Adrenal gland (tissue), 12 donors: ENCODE data around the gene LLGL1. TPM values are rescaled to one million over a fixed set of nuclear protein-coding genes. Genes with fewer than 3 reads are reported as not detected.

Source experiments
- DNase-seq, 7 donors: peaks; one replicate each; pipeline ENCODE4 v3.0.0-alpha.2; 2019 to 2020
- H3K27ac ChIP-seq, 5 donors: fragments of 200-600 bp; sonication (generic) in 4 of 5; 1 replicate in 3 of 5; 2 replicates in 2 of 5; pipeline versions ENCODE4 v1.5.1 to v1.8.0; 2016 to 2020; ENCODE audit warnings: mild to moderate bottlenecking in 1 of 5
- H3K27me3 ChIP-seq: fragments of 200-600 bp; 2 replicates; pipeline ENCODE4 v1.8.0; 2021
- H3K36me3 ChIP-seq, 2 donors: fragments of 200-600 bp; replicated peaks in 1 of 2; 1 replicate in 1 of 2; 2 replicates in 1 of 2; pipeline versions ENCODE4 v1.5.1 to v1.8.0; 2018 to 2022
- H3K4me1 ChIP-seq, 2 donors: fragments of 200-600 bp; replicated peaks in 1 of 2; 1 replicate in 1 of 2; 2 replicates in 1 of 2; pipeline versions ENCODE4 v1.5.1 to v1.8.0; 2018 to 2021
- H3K4me3 ChIP-seq, 4 donors: fragments of 200-600 bp; sonication (generic) in 3 of 4; one replicate each; pipeline ENCODE4 v1.5.1; 2016 to 2018
- H3K9me3 ChIP-seq, 3 donors: fragments of 200-600 bp; sonication (generic) in 1 of 3; replicated peaks in 1 of 3; 1 replicate in 2 of 3; 2 replicates in 1 of 3; pipeline versions ENCODE4 v1.5.1 to v1.8.0; 2016 to 2021
- CTCF ChIP-seq, 6 experiments: fragments of 450-650 bp in 4 of 6; fragments of 200-600 bp in 2 of 6; sonication (generic) in 1 of 6; IDR thresholded peaks; 1 replicate in 5 of 6; 2 replicates in 1 of 6; pipeline versions ENCODE4 v1.5.1 to v1.8.0; 2016 to 2021; ENCODE audit warnings: antibody characterized with exemption in 6 of 6, mild to moderate bottlenecking in 2 of 6, moderate library complexity in 1 of 6
- POLR2A ChIP-seq, 2 donors: fragments of 450-650 bp; IDR thresholded peaks; one replicate each; pipeline ENCODE4 v1.6.1; 2017; ENCODE audit warnings: antibody characterized with exemption in 2 of 2, mild to moderate bottlenecking in 2 of 2, moderate library complexity in 1 of 2
- WGBS, 4 donors: extraction: QIAGEN DNeasy Blood & Tissue Kit in 2 of 4; methylation state at CpG; one replicate each; pipeline versions ENCODE4 v1.1.5 to v1.1.7; 2013 to 2017; 5-methylcytosine and 5-hydroxymethylcytosine counted together
- intact Hi-C, 2 donors: fragments of 100-400 bp; cut with DNase I; formaldehyde crosslinking; loops; one replicate each; pipeline versions ENCODE4 v1.14.1 to v1.15.0; 2022 to 2023
- polyA plus RNA-seq, 3 donors: library from polyadenylated mRNA; stranded (reverse); fragments of 200-250 nt in 2 of 3; fragments of 350-450 nt in 1 of 3; fragmentation: Illumina TruSeq in 1 of 3; extraction: RNeasy Lipid Tissue Mini Kit (QIAGEN cat#74804) in 1 of 3; gene quantifications; one replicate each; pipeline ENCODE4 v1.2.3, GENCODE V29; 2013 to 2014
- total RNA-seq, 9 donors: library from RNA; depleted of rRNA in 4 of 9; stranded (reverse); fragments of >200 nt in 4 of 9; fragments of 120-200 nt in 1 of 9; fragmentation: NEBNext Ultra II Directional in 1 of 9; extraction: Animal tissue kit (Norgen Biotek cat#: 25700) in 1 of 9; gene quantifications; one replicate each; pipeline versions ENCODE4 v1.1.0 to v1.2.4, GENCODE V29; 2013 to 2023
- donor health status: healthy with polysubstance abuse.
- donor health status: Bipolar disorder and iron deficiency.
- donor health status: DM: yes; HTN: yes; CAD: no.
- donor health status: DM: no; HTN: no; CAD: no.
- donor health status: DM: no; HTN: no; CAD: no.
- donor health status: DM: yes; HTN: yes; CAD: no.

The LLGL1 gene
- total and polyA plus RNA-seq, 12 donors = 4.1 to 65.1 (median 36.5) TPM

DNA sequence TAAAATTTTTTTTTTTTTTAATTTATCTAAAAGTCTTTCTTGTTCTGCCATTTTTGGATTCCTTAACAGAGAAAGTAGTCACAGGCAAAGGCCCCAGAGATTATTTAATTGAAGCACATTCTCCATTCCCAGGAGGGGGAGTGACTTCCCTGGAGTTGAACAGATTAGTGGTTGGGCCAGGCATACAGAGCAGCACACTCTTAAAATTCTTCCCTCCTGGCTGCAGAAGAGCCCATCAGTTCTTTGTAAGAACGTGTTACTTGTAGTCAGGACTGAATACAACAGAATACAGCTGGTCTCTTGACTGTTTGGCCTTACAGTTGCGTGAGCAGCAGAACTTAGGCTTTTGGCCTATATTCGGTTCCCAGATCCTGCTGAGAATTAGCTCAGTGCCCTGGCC is 40.0 kb upstream of the LLGL1 start:
- Histone ChIP-seq H3K4me3 (peak overlapping the region in 1 of 4 donors; percentile 85), H3K36me3 (peaks cover 0 to 9% of the 10 kb centered on the region in 2 donors), H3K9me3 (no peaks in the 10 kb centered on the region), H3K27me3 (no peaks in the 10 kb centered on the region), H3K4me1 (peaks cover 59 to 71% of the 10 kb centered on the region in 2 donors), H3K27ac (peak overlapping the region in 4 of 5 donors; percentile 22 to 99 (median 94))
- TF ChIP-seq POLR2A (IDR thresholded peaks at IDR 0.05) = no peak
- no peak for TF ChIP-seq CTCF (IDR thresholded peaks at IDR 0.05)
- WGBS, 4 donors = 0 to 17% (median 11%) methylated on average over 1 to 3 of the region's 3 CpGs
- intact Hi-C loops = loop anchor here in 1 of 2 donors (10.0 kb wide), 1 partner anchor 69 kb away; the partner anchor contains the start of gene FLII
- DNase-seq = peak in 1 of 7 donors; percentile 25

DNA sequence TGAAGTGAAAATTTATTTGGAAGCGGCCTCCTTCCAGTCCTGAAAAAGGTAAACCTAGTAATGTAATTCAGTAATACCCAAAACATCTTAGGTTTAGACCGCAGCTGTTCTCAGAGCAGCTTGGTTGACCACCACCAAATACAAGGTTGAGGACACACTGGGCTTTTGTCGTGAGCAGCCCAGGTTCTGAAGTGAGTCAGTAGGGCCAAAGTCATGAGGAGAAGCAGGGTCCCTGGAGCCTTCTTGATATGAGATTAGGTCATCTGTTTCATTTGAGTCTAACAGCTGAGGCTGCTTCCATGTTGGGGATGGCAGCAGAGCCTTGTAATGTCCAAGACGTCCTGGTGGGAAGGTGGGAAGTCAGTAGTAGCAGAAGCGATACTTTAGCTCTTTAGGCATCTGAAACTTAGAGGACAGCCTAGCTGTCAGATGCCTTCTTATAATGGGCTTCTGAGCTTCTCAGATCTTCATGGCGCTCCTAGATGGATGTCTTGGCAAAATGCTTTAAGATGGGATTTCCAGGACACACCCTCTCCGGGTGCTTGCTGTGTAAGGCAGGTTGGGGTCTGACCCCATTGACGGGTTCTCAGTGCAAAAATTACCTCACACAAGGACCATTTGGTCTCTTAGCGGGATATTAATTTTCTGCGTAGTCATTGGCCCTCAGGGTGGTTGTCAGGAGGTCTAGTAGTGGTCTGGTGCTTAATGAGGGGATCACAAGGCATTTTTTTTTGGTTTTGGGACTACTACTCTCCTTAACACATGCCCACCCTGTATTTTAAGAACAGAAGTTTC is 39.4 kb upstream of the LLGL1 start:
- peak overlapping the region in 4 of 5 donors; percentile 22 to 99 (median 94) for H3K27ac ChIP-seq
- no peaks in the 10 kb centered on the region for H3K27me3 ChIP-seq
- intact Hi-C loops = loop anchor here in 1 of 2 donors (10.0 kb wide), 1 partner anchor 69 kb away; the partner anchor contains the start of gene FLII
- WGBS, 4 donors = 57 to 65% (median 61%) methylated on average over 10 of the region's 10 CpGs
- peak overlapping the region in 1 of 4 donors; percentile 85 for H3K4me3 ChIP-seq
- TF ChIP-seq CTCF (IDR thresholded peaks at IDR 0.05) = no peak
- peak in 1 of 2 donors; percentile 23 for TF ChIP-seq POLR2A (IDR thresholded peaks at IDR 0.05)
- DNase-seq = no peak
- peaks cover 0 to 9% of the 10 kb centered on the region in 2 donors for H3K36me3 ChIP-seq
- H3K9me3 ChIP-seq = no peaks in the 10 kb centered on the region
- peaks cover 65 to 77% of the 10 kb centered on the region in 2 donors for H3K4me1 ChIP-seq

GRCh38 chr17:18186627-18186982 is 38.8 kb upstream of the LLGL1 start:
- Histone ChIP-seq H3K4me3 (peak overlapping the region in 1 of 4 donors; percentile 85), H3K9me3 (no peaks in the 10 kb centered on the region), H3K27me3 (no peaks in the 10 kb centered on the region), H3K4me1 (peaks cover 70 to 80% of the 10 kb centered on the region in 2 donors), H3K36me3 (peaks cover 0 to 9% of the 10 kb centered on the region in 2 donors), H3K27ac (peak overlapping the region; percentile 3 to 99 (median 90))
- TF ChIP-seq CTCF (IDR thresholded peaks at IDR 0.05) = no peak
- no peak for TF ChIP-seq POLR2A (IDR thresholded peaks at IDR 0.05)
- intact Hi-C loops = loop anchor here in 1 of 2 donors (10.0 kb wide), 1 partner anchor 68 kb away; the partner anchor contains the start of gene FLII
- 29 to 52% (median 38%) methylated on average over 1 of the region's 1 CpG for WGBS, 4 donors
- no peak for DNase-seq

DNA sequence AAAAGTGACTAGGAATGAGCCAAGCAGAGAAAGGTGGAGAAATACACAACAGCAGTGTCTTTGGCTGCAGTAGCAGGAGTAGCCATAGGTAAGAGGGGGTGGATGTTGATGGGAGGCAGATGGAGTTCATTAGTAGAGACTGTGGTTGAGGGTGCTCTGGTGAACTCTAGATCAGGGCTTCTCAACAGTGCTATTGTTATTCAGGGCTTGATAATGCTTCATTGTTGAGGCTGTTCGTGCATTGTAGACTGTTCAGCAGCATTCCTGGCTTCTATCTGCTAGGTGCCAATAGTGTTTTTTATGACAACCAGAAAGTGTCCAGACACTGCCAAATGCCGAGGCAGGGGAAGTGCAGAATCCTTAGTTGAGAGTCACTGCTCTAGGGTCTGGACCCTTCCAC is 38.2 kb upstream of the LLGL1 start:
- H3K4me3 ChIP-seq = peak overlapping the region in 1 of 4 donors; percentile 85
- peaks cover 69 to 80% of the 10 kb centered on the region in 2 donors for H3K4me1 ChIP-seq
- DNase-seq = no peak
- H3K36me3 ChIP-seq = peaks cover 0 to 9% of the 10 kb centered on the region in 2 donors
- intact Hi-C loops = loop anchor here in 1 of 2 donors (10.0 kb wide), 1 partner anchor 68 kb away; the partner anchor contains the start of gene FLII
- H3K9me3 ChIP-seq = no peaks in the 10 kb centered on the region
- no peaks in the 10 kb centered on the region for H3K27me3 ChIP-seq
- WGBS, 4 donors = 6 to 25% (median 19%) methylated on average over 1 to 2 of the region's 2 CpGs
- peak overlapping the region; percentile 3 to 99 (median 90) for H3K27ac ChIP-seq
- TF ChIP-seq POLR2A (IDR thresholded peaks at IDR 0.05) = no peak
- no peak for TF ChIP-seq CTCF (IDR thresholded peaks at IDR 0.05)
